SK-N-SH treated with all-trans-retinoic acid at 6 μM for 48 hours (cell line): ENCODE measurements around the gene WDR20.

Experiments used
- ATAC-seq: fragments of 200-7000 bp; cut with Tn5 transposase; 3 replicates; pipeline ENCODE4 v1.9.1; 2020; ENCODE audit warnings: mild to moderate bottlenecking, moderate library complexity
- ARNTL ChIP-seq: fragments of 450-650 bp; formaldehyde crosslinking; IDR thresholded peaks from 2 replicates; pipeline ENCODE4 v1.5.0; 2020; ENCODE audit warnings: low read depth, mild to moderate bottlenecking, moderate library complexity, borderline replicate concordance
- BACH2 ChIP-seq: fragments of 250-450 bp; sonication (Bioruptor Pico); IDR thresholded peaks from 2 replicates; pipeline ENCODE4 v1.9.0; 2021; ENCODE audit warnings: mild to moderate bottlenecking, borderline replicate concordance
- CSDC2 ChIP-seq: fragments of 250-450 bp; sonication (Bioruptor Pico); IDR thresholded peaks from 2 replicates; pipeline ENCODE4 v1.5.0; 2020; ENCODE audit warnings: mild to moderate bottlenecking, moderate library complexity
- ESRRG ChIP-seq: fragments of 250-450 bp; sonication (Bioruptor Pico); IDR thresholded peaks from 2 replicates; pipeline ENCODE4 v1.6.1; 2021; ENCODE audit warnings: mild to moderate bottlenecking
- GLIS3 ChIP-seq: fragments of 250-450 bp; sonication (Bioruptor Pico); IDR thresholded peaks from 2 replicates; pipeline ENCODE4 v1.5.0; 2020; ENCODE audit warnings: mild to moderate bottlenecking, moderate library complexity
- OSR1 ChIP-seq: fragments of 250-450 bp; sonication (Bioruptor Pico); IDR thresholded peaks from 2 replicates; pipeline ENCODE4 v1.8.0; 2022; ENCODE audit warnings: moderate library complexity, mild to moderate bottlenecking, inconsistent platforms
- PPARA ChIP-seq: fragments of 250-450 bp; sonication (Bioruptor Pico); IDR thresholded peaks from 2 replicates; pipeline ENCODE4 v1.5.0; 2020; ENCODE audit warnings: mild to moderate bottlenecking, borderline replicate concordance
- RARB ChIP-seq: fragments of 250-450 bp; sonication (Bioruptor Pico); IDR thresholded peaks from 2 replicates; pipeline ENCODE4 v1.8.0; 2021; ENCODE audit warnings: mild to moderate bottlenecking, moderate library complexity
- SNAI2 ChIP-seq: fragments of 250-450 bp; sonication (Bioruptor Pico); IDR thresholded peaks from 2 replicates; pipeline ENCODE4 v1.5.0; 2020; ENCODE audit warnings: mild to moderate bottlenecking, moderate library complexity
- TCF4 ChIP-seq: fragments of 250-450 bp; sonication (Bioruptor Pico); IDR thresholded peaks from 2 replicates; pipeline ENCODE4 v1.8.0; 2021; ENCODE audit warnings: mild to moderate bottlenecking, moderate library complexity, borderline replicate concordance
- TOX ChIP-seq: fragments of 250-450 bp; sonication (Bioruptor Pico); IDR thresholded peaks from 2 replicates; pipeline ENCODE4 v1.8.0; 2021; ENCODE audit warnings: mild to moderate bottlenecking, moderate library complexity, borderline replicate concordance
- ZFP3 ChIP-seq: fragments of 250-450 bp; sonication (Bioruptor Pico); IDR thresholded peaks from 2 replicates; pipeline ENCODE4 v1.5.0; 2020; ENCODE audit warnings: mild to moderate bottlenecking, moderate library complexity
- ZFP30 ChIP-seq: fragments of 450-650 bp; formaldehyde crosslinking; IDR thresholded peaks from 2 replicates; pipeline ENCODE4 v1.5.0; 2022; ENCODE audit warnings: mild to moderate bottlenecking, moderate library complexity
- ZNF565 ChIP-seq: fragments of 450-650 bp; formaldehyde crosslinking; conservative IDR thresholded peaks from 2 replicates; pipeline ENCODE4 v1.5.0; 2020; ENCODE audit warnings: low read depth, mild to moderate bottlenecking, moderate library complexity
- ZNF70 ChIP-seq: fragments of 450-650 bp; formaldehyde crosslinking; IDR thresholded peaks from 2 replicates; pipeline ENCODE4 v1.5.0; 2020; ENCODE audit warnings: mild to moderate bottlenecking, moderate library complexity
- ZNF8 ChIP-seq: fragments of 450-650 bp; formaldehyde crosslinking; IDR thresholded peaks from 2 replicates; pipeline ENCODE4 v1.5.0; 2020; ENCODE audit warnings: mild to moderate bottlenecking, moderate library complexity
- TF ChIP-seq, protein P1 (sequence below): fragments of 250-450 bp; sonication (Bioruptor Pico); IDR thresholded peaks from 2 replicates; pipeline ENCODE4 v1.8.0; 2020; ENCODE audit warnings: mild to moderate bottlenecking, moderate library complexity, borderline replicate concordance
- TF ChIP-seq, protein P2 (sequence below): fragments of 250-450 bp; sonication (Bioruptor Pico); IDR thresholded peaks from 2 replicates; pipeline ENCODE4 v1.8.0; 2021; ENCODE audit warnings: low read depth, mild to moderate bottlenecking, moderate library complexity, borderline replicate concordance
- TF ChIP-seq, protein P3 (sequence below): fragments of 250-450 bp; sonication (Bioruptor Pico); IDR thresholded peaks from 2 replicates; pipeline ENCODE4 v1.5.1; 2021; ENCODE audit warnings: mild to moderate bottlenecking, moderate library complexity
- TF ChIP-seq, protein P4 (sequence below): fragments of 250-450 bp; sonication (Bioruptor Pico); IDR thresholded peaks from 2 replicates; pipeline ENCODE4 v1.5.0; 2020; ENCODE audit warnings: mild to moderate bottlenecking, moderate library complexity
- TF ChIP-seq, protein P5 (sequence below): fragments of 250-450 bp; sonication (Bioruptor Pico); IDR thresholded peaks from 2 replicates; pipeline ENCODE4 v1.5.1; 2020; ENCODE audit warnings: low read depth, mild to moderate bottlenecking, moderate library complexity

WDR20 gene

DNA sequence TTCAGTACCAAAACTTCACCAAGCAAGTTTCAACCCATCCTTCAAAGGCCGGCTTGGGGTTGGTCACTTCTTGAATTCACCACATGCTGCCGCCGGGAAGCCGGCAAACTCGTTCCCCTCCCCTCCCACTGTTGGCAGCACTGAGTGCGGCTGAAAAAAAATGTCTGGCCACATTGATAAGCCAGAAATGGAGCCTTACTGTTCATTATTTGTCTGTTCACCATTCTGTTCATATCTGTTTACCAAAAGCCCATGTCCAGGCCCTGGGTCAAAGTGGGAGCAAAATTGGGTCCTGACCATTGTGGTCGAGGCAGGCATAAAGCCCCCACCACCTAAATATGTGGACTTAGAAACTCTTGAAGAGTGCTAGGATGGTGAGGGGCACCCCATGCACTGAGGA is 45.6 kb upstream of the WDR20 start (continued):
- TF ChIP-seq, protein P1, sequence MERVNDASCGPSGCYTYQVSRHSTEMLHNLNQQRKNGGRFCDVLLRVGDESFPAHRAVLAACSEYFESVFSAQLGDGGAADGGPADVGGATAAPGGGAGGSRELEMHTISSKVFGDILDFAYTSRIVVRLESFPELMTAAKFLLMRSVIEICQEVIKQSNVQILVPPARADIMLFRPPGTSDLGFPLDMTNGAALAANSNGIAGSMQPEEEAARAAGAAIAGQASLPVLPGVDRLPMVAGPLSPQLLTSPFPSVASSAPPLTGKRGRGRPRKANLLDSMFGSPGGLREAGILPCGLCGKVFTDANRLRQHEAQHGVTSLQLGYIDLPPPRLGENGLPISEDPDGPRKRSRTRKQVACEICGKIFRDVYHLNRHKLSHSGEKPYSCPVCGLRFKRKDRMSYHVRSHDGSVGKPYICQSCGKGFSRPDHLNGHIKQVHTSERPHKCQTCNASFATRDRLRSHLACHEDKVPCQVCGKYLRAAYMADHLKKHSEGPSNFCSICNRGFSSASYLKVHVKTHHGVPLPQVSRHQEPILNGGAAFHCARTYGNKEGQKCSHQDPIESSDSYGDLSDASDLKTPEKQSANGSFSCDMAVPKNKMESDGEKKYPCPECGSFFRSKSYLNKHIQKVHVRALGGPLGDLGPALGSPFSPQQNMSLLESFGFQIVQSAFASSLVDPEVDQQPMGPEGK (CRISPR knock-in tag), result no peak
- TF ChIP-seq TOX (no peak), TCF4 (no peak)
- TF ChIP-seq, protein P2, sequence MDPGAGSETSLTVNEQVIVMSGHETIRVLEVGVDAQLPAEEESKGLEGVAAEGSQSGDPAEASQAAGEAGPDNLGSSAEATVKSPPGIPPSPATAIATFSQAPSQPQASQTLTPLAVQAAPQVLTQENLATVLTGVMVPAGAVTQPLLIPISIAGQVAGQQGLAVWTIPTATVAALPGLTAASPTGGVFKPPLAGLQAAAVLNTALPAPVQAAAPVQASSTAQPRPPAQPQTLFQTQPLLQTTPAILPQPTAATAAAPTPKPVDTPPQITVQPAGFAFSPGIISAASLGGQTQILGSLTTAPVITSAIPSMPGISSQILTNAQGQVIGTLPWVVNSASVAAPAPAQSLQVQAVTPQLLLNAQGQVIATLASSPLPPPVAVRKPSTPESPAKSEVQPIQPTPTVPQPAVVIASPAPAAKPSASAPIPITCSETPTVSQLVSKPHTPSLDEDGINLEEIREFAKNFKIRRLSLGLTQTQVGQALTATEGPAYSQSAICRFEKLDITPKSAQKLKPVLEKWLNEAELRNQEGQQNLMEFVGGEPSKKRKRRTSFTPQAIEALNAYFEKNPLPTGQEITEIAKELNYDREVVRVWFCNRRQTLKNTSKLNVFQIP, result no peak

DNA sequence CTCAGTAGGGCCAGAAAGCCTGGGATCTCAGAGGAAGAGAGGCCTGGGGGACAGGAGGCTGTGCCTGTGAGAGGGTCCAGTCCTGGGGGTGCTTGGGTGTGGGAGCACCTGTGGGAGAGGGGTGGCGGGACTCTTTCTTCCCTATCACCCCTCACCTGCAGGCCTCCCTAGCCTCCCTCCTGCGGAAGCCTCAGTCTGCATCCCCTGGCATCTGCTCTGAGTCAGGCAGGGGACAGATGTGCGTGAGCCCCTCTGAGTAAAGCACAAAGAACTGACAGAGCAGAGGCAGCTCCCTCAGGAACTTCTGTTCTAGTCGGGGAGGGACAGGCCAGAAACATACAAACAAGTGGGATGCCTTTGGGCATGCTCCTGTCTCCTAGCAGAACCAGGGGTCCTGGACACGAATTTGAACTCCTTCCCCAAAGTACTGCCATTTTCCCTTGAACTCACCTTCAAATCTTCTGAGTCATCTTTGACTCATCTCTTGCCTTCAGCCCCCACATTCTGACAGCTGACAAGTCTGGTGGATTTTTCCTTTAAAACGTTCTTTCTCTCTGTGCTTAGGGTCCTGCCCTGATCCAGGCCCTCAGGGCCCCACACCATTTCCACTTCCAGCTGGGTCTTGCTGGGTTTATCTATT is 44.3 kb upstream of the WDR20 start:
- TF ChIP-seq GLIS3 (no peak), ZFP3 (CRISPR knock-in tag) (no peak), ARNTL (no peak), SNAI2 (CRISPR knock-in tag) (no peak), OSR1 (CRISPR knock-in tag) (no peak), ZNF70 (CRISPR knock-in tag) (no peak), CSDC2 (CRISPR knock-in tag) (no peak), RARB (CRISPR knock-in tag) (no peak), ZNF8 (CRISPR knock-in tag) (no peak), PPARA (CRISPR knock-in tag) (no peak), BACH2 (CRISPR knock-in tag) (no peak), ZNF565 (CRISPR knock-in tag) (no peak), TOX (no peak), ZFP30 (CRISPR knock-in tag) (no peak), ESRRG (CRISPR knock-in tag) (no peak)
- TF ChIP-seq, protein P3, sequence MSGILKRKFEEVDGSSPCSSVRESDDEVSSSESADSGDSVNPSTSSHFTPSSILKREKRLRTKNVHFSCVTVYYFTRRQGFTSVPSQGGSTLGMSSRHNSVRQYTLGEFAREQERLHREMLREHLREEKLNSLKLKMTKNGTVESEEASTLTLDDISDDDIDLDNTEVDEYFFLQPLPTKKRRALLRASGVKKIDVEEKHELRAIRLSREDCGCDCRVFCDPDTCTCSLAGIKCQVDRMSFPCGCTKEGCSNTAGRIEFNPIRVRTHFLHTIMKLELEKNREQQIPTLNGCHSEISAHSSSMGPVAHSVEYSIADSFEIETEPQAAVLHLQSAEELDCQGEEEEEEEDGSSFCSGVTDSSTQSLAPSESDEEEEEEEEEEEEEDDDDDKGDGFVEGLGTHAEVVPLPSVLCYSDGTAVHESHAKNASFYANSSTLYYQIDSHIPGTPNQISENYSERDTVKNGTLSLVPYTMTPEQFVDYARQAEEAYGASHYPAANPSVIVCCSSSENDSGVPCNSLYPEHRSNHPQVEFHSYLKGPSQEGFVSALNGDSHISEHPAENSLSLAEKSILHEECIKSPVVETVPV (CRISPR knock-in tag), result no peak
- TF ChIP-seq, protein P2, result no peak
- TF ChIP-seq, protein P1 (CRISPR knock-in tag), result no peak
- TF ChIP-seq, protein P4, sequence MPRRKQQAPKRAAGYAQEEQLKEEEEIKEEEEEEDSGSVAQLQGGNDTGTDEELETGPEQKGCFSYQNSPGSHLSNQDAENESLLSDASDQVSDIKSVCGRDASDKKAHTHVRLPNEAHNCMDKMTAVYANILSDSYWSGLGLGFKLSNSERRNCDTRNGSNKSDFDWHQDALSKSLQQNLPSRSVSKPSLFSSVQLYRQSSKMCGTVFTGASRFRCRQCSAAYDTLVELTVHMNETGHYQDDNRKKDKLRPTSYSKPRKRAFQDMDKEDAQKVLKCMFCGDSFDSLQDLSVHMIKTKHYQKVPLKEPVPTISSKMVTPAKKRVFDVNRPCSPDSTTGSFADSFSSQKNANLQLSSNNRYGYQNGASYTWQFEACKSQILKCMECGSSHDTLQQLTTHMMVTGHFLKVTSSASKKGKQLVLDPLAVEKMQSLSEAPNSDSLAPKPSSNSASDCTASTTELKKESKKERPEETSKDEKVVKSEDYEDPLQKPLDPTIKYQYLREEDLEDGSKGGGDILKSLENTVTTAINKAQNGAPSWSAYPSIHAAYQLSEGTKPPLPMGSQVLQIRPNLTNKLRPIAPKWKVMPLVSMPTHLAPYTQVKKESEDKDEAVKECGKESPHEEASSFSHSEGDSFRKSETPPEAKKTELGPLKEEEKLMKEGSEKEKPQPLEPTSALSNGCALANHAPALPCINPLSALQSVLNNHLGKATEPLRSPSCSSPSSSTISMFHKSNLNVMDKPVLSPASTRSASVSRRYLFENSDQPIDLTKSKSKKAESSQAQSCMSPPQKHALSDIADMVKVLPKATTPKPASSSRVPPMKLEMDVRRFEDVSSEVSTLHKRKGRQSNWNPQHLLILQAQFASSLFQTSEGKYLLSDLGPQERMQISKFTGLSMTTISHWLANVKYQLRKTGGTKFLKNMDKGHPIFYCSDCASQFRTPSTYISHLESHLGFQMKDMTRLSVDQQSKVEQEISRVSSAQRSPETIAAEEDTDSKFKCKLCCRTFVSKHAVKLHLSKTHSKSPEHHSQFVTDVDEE (CRISPR knock-in tag), result no peak
- TF ChIP-seq, protein P5, sequence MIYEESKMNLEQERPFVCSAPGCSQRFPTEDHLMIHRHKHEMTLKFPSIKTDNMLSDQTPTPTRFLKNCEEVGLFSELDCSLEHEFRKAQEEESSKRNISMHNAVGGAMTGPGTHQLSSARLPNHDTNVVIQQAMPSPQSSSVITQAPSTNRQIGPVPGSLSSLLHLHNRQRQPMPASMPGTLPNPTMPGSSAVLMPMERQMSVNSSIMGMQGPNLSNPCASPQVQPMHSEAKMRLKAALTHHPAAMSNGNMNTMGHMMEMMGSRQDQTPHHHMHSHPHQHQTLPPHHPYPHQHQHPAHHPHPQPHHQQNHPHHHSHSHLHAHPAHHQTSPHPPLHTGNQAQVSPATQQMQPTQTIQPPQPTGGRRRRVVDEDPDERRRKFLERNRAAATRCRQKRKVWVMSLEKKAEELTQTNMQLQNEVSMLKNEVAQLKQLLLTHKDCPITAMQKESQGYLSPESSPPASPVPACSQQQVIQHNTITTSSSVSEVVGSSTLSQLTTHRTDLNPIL (CRISPR knock-in tag), result no peak
- no peak; the same call in 1 of the 3 replicates for ATAC-seq
